Aorta (tissue), 5 donors: Measurements from ENCODE around the gene AGGF1. TPM values are rescaled to one million over a fixed set of nuclear protein-coding genes. Genes with fewer than 3 reads are reported as not detected.
"Not testable (repeated sequence)": the region's sequence is repeated elsewhere in the genome, so short reads cannot be mapped to it uniquely, and the experiment has no call there.

ENCODE experiments used
- ATAC-seq: fragments of 200-7000 bp; cut with Tn5 transposase; one replicate; pipeline ENCODE4 v1.9.1; 2022; ENCODE audit warnings: moderate library complexity; ENCODE audit not compliant: low FRiP score
- DNase-seq, 2 donors: peaks; one replicate each; pipeline ENCODE4 v3.0.0-alpha.2; 2020
- H3K27ac ChIP-seq, 2 donors: one replicate each; pipeline ENCODE4 v1.5.1; 2013; ENCODE audit warnings: low read length in 2 of 2, mild to moderate bottlenecking in 2 of 2, moderate library complexity in 2 of 2, control low read depth in 1 of 2, inconsistent platforms in 1 of 2, low read depth in 1 of 2
- H3K27me3 ChIP-seq, 2 donors: one replicate each; pipeline ENCODE4 v1.6.1; 2013; ENCODE audit warnings: control low read depth in 1 of 2, low read length in 1 of 2, mild to moderate bottlenecking in 1 of 2, moderate library complexity in 1 of 2; ENCODE audit not compliant: insufficient read depth in 2 of 2, control insufficient read depth in 1 of 2
- H3K36me3 ChIP-seq, 2 donors: one replicate each; pipeline ENCODE4 v1.6.1; 2013; ENCODE audit warnings: control low read depth in 1 of 2, low read length in 1 of 2, mild to moderate bottlenecking in 1 of 2; ENCODE audit not compliant: insufficient read depth in 2 of 2, control insufficient read depth in 1 of 2
- H3K4me1 ChIP-seq, 2 donors: one replicate each; pipeline ENCODE4 v1.6.1; 2013; ENCODE audit warnings: low read length in 2 of 2, control low read depth in 1 of 2, mild to moderate bottlenecking in 1 of 2, moderate library complexity in 1 of 2; ENCODE audit not compliant: insufficient read depth in 2 of 2, control insufficient read depth in 1 of 2
- H3K4me3 ChIP-seq, 2 donors: one replicate each; pipeline ENCODE4 v1.5.1; 2013; ENCODE audit warnings: low read length in 2 of 2, control low read depth in 1 of 2, mild to moderate bottlenecking in 1 of 2
- H3K9me3 ChIP-seq: one replicate; pipeline ENCODE4 v1.6.1; 2013; ENCODE audit warnings: mild to moderate bottlenecking, low read length; ENCODE audit not compliant: control insufficient read depth
- WGBS, 2 donors: extraction: QIAGEN DNeasy Blood & Tissue Kit; methylation state at CpG; one replicate each; pipeline ENCODE4 v1.1.7; 2013; 5-methylcytosine and 5-hydroxymethylcytosine counted together
- intact Hi-C, 2 donors: fragments of 100-400 bp; cut with DNase I; formaldehyde crosslinking; loops; one replicate each; pipeline versions ENCODE4 v1.14.2 to v1.15.0; 2022
- polyA plus RNA-seq, 2 donors: library from polyadenylated mRNA; stranded (reverse); fragments of 200-250 nt; gene quantifications; one replicate each; pipeline ENCODE4 v1.2.3, GENCODE V29; 2013
- total RNA-seq, 2 donors: library from RNA; stranded (reverse); fragmentation: NEBNext Ultra II Directional; extraction: Animal tissue kit (Norgen Biotek cat#: 25700); gene quantifications; one replicate each; pipeline ENCODE4 v1.2.1, GENCODE V29; 2021
- donor health status: healthy with polysubstance abuse.
- donor health status: Bipolar disorder and iron deficiency.
- donor health status: DM: no; HTN: no; CAD: no.
- donor health status: DM: no; HTN: no; CAD: no.
- donor health status: DM: yes; HTN: yes; CAD: no.

Gene AGGF1
- total and polyA plus RNA-seq, 4 donors, result 10.1 to 20.6 (median 12.8) TPM

- intact Hi-C loops, result loop anchor here in 1 of 2 donors (10.0 kb wide), 1 partner anchor 421 kb away; the partner anchor contains the start of gene WDR41
- Histone ChIP-seq H3K4me3 (no peak overlapping the region), H3K27me3 (peaks cover 0 to 2% of the 10 kb centered on the region in 2 donors), H3K36me3 (peaks cover 0 to 1% of the 10 kb centered on the region in 2 donors), H3K9me3 (no peaks in the 10 kb centered on the region), H3K27ac (no peak overlapping the region), H3K4me1 (no peaks in the 10 kb centered on the region)
- DNase-seq (no peak), ATAC-seq (no peak)
- WGBS, 2 donors, result 62 to 65% methylated on average over 2 of the region's 2 CpGs
Observed at GRCh38 chr5:77073667-77074066, 43.5 kb downstream of the AGGF1 start.

GRCh38 chr5:77074745-77075144 is 44.5 kb downstream of the AGGF1 start:
- no peaks in the 10 kb centered on the region for H3K4me1 ChIP-seq
- ATAC-seq (no peak), DNase-seq (no peak)
- 83 to 85% methylated on average over 4 of the region's 4 CpGs for WGBS, 2 donors
- intact Hi-C loops, result loop anchor here in 1 of 2 donors (10.0 kb wide), 1 partner anchor 420 kb away; the partner anchor contains the start of gene WDR41
- H3K4me3 ChIP-seq, result no peak overlapping the region
- H3K36me3 ChIP-seq, result peaks cover 0 to 1% of the 10 kb centered on the region in 2 donors
- H3K27me3 ChIP-seq, result peaks cover 0 to 2% of the 10 kb centered on the region in 2 donors
- no peak overlapping the region for H3K27ac ChIP-seq
- H3K9me3 ChIP-seq, result no peaks in the 10 kb centered on the region

- Histone ChIP-seq H3K36me3 (peaks cover 0 to 1% of the 10 kb centered on the region in 2 donors), H3K4me3 (peak overlapping the region in 1 of 2 donors; percentile 40), H3K27me3 (peaks cover 0 to 2% of the 10 kb centered on the region in 2 donors), H3K9me3 (no peaks in the 10 kb centered on the region), H3K27ac (no peak overlapping the region), H3K4me1 (no peaks in the 10 kb centered on the region)
- DNase-seq, result peak; percentile 79 to 92
- ATAC-seq, result peak; percentile 91
- intact Hi-C loops, result loop anchor here in 1 of 2 donors (10.0 kb wide), 1 partner anchor 418 kb away; the partner anchor contains the start of gene WDR41
- WGBS, 2 donors, result 34 to 37% methylated on average over 68 to 105 of the region's 105 CpGs
Observed at GRCh38 chr5:77076961-77077828, 47.0 kb downstream of the AGGF1 start.

- no peak for DNase-seq
- Histone ChIP-seq H3K4me3 (no peak overlapping the region), H3K27ac (no peak overlapping the region), H3K36me3 (no peaks in the 10 kb centered on the region), H3K27me3 (peaks cover 0 to 2% of the 10 kb centered on the region in 2 donors), H3K4me1 (no peaks in the 10 kb centered on the region), H3K9me3 (no peaks in the 10 kb centered on the region)
- WGBS, 2 donors, result 65 to 76% methylated on average over 12 of the region's 12 CpGs
- ATAC-seq, result no peak
- intact Hi-C loops, result loop anchor here in 1 of 2 donors (10.0 kb wide), 1 partner anchor 417 kb away; the partner anchor contains the start of gene WDR41
Observed at GRCh38 chr5:77077829-77078176, 47.6 kb downstream of the AGGF1 start.

GRCh38 chr5:77080479-77080878 is 50.3 kb downstream of the AGGF1 start:
- ATAC-seq, H3K4me3 ChIP-seq, H3K27me3 ChIP-seq, DNase-seq, H3K9me3 ChIP-seq, H3K27ac ChIP-seq, intact Hi-C loops, H3K36me3 ChIP-seq, H3K4me1 ChIP-seq: not testable (repeated sequence)
- 90 to 93% methylated on average over 11 of the region's 11 CpGs for whole genome bisulfite sequencing, 2 donors

- ATAC-seq (no peak), DNase-seq (no peak)
- Histone ChIP-seq H3K4me1 (no peaks in the 10 kb centered on the region), H3K4me3 (no peak overlapping the region), H3K9me3 (no peaks in the 10 kb centered on the region), H3K27ac (no peak overlapping the region), H3K27me3 (no peaks in the 10 kb centered on the region), H3K36me3 (peaks cover 0 to 3% of the 10 kb centered on the region in 2 donors)
- 86 to 88% methylated on average over 5 of the region's 5 CpGs for WGBS, 2 donors
- intact Hi-C loops, result no loop called here
Observed at GRCh38 chr5:77080905-77081304, 50.7 kb downstream of the AGGF1 start.

- 46 to 51% methylated on average over 1 of the region's 1 CpG for WGBS, 2 donors
- Histone ChIP-seq H3K4me1 (no peaks in the 10 kb centered on the region), H3K36me3 (peaks cover 0 to 3% of the 10 kb centered on the region in 2 donors), H3K27ac (no peak overlapping the region), H3K27me3 (no peaks in the 10 kb centered on the region), H3K9me3 (no peaks in the 10 kb centered on the region), H3K4me3 (no peak overlapping the region)
- intact Hi-C loops, result no loop called here
- no peak for DNase-seq
- no peak for ATAC-seq
Observed at GRCh38 chr5:77082280-77082679, 52.1 kb downstream of the AGGF1 start.

GRCh38 chr5:77083088-77083487 is 52.9 kb downstream of the AGGF1 start:
- Histone ChIP-seq H3K4me3 (no peak overlapping the region), H3K9me3 (no peaks in the 10 kb centered on the region), H3K36me3 (peaks cover 0 to 3% of the 10 kb centered on the region in 2 donors), H3K27ac (no peak overlapping the region), H3K4me1 (no peaks in the 10 kb centered on the region), H3K27me3 (no peaks in the 10 kb centered on the region)
- ATAC-seq (no peak), DNase-seq (no peak)
- intact Hi-C loops, result no loop called here
- 92 to 93% methylated on average over 6 of the region's 6 CpGs for whole genome bisulfite sequencing, 2 donors

- peaks cover 0 to 3% of the 10 kb centered on the region in 2 donors for H3K36me3 ChIP-seq
- H3K4me3 ChIP-seq, result peak overlapping the region; percentile 81 to 85
- intact Hi-C loops, result loop anchor here in 1 of 2 donors (5.0 kb wide), 2 partner anchors 54 to 406 kb away; partner anchors contain the start of genes AGGF1 and WDR41
- no peaks in the 10 kb centered on the region for H3K9me3 ChIP-seq
- no peak for ATAC-seq
- peak overlapping the region; percentile 87 to 96 for H3K27ac ChIP-seq
- H3K27me3 ChIP-seq, result no peaks in the 10 kb centered on the region
- DNase-seq, result no peak
- WGBS, 2 donors, result 0 to 1% methylated on average over 6 of the region's 6 CpGs
- H3K4me1 ChIP-seq, result no peaks in the 10 kb centered on the region
Observed at GRCh38 chr5:77086368-77086688, 56.1 kb downstream of the AGGF1 start.
